ENCODE results near the gene GLP1R.

Gene GLP1R

DNA sequence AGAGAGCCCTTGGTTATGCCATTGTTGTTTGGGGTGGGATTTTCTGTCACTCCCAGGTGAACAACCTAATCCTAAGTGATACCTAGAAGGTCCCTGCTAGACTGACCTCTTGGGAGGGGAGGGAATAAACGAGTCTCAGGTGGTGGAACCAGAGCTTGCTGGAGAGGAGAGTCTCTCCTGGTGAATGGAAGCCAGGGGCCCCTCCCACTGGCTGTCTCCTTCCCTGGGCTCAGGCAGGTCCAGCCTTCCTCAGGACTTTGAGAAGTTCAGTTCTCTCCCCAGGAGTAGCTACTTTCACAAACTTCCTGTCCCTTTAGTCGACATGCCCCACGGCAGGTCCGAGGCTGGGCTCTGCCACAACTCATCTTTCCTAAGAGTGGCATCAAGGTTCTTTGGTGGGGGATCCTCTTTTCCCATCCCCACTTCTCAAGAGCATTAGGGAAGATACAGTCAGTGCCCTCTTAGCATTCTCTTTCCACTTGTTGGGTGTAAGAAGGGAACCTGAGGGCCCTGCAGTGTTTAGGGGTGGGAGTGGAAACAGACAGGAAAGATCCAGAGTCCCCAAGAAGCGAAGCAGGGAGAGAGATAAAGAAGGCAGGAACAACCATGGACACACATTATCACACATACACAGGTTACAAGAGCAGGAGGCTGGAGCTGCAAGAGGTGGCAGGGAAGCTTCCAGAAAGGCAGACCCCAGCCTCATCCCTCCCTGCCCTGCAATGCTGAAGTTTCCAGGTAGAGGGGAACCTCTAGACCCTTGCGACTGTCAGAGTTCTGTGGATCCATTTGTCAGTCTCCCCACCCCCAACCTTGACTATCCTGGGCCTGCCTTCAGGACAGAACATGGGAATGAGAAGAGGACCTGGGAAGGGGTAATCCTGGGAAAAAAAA is 900 bp upstream of the GLP1R start:
- DNase-seq: no peak

GRCh38 chr6:39049575-39050283 is 1.1 kb downstream of the GLP1R start:
- DNase-seq: peak in 1 of 2 experiments; percentile 21

DNA sequence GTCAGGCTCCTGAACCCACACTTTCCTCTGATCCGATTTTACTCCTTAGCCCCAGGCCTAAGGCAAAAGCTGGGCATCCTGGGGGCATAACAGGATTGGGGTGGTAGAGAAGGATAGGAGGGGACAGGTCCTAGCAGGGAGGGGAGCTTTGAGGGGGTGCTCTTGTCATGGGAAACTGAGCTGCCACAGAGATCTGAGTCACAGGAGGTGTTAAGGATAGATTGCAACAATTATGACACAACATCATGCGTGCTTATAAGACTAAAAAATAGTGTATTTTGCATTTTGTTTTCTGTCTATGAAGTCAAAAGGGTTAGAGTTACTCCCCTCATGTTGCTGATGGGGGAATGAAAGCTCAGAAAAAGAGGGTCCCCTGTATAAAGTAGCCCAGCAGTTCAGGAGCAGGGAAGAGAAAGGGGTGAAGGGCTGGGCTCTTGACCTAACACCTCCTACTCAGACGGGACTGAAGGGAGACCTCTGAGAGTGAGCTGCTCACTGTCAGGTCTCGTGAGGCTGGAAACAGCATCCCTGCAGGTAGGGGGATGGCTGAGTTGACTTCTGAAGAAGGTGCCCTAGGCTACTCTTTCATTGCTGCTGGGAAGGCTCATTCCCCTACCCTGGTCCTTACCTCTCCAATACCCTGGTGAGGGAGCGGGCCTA is 2.0 kb downstream of the GLP1R start:
- no peak for DNase-seq

DNA sequence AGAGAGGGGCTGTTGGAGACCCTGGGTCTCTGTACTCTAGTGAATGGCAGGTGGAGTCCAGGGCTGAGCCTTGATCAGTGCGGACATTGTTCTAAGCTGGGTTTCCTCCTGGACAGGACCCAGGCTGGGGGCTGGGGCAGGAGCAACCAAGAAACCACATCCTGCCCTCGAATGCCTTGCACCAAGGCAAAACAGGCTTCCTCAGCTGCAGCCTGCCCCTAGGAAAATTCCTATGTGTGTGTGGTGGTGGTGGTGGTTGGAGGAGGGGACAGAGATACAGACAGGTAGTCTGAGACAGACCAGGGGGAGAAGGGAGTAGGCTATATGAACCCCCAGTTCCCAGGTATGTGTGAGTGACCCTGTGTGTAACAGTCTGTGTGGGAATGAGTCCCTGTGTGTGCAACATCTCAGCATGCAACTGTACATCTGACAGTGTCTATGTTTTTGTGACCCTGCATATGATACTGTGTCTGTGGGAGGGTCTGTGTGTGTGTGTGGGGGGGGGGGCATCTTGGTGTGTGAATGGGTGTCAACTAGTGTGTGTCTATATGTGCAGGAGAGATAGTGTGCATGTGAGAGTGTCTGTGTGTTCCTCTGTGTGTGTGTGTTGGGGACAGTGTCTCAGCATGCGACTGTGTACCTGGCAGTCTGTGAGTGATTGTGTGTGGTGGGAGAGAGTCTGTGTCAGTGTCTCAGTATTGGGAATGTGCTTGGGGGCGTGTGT is 3.0 kb downstream of the GLP1R start:
- no peak for DNase-seq

DNA sequence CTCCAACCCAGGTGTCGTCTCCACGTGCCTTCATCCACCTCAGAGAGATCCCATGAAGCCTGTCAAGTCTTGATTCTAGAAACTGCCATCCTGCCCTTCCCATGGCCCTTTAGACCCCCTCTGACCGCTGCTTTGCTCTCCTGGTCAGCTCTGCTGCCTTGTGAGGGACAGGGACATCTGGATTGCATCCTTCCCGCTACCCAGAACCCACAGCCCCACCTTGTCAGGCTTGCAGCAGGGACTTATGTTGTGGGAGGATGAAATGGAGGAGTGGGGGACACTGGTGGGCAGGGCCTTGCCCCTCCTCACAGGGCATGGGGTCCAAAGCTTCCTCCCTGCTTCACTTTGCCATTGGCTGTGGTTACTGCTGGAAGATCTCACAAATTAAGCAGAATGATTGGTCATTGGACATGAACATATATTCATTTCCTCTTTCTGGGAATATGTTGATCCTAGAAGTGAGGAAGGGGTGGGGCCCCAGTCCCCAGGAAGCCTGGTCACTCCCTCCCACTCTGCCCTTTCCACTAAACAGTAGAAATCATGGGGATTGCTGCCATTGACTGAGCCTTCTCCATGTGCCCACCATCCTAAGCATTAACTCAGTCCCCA is 4.5 kb downstream of the GLP1R start:
- DNase-seq: no peak

DNA sequence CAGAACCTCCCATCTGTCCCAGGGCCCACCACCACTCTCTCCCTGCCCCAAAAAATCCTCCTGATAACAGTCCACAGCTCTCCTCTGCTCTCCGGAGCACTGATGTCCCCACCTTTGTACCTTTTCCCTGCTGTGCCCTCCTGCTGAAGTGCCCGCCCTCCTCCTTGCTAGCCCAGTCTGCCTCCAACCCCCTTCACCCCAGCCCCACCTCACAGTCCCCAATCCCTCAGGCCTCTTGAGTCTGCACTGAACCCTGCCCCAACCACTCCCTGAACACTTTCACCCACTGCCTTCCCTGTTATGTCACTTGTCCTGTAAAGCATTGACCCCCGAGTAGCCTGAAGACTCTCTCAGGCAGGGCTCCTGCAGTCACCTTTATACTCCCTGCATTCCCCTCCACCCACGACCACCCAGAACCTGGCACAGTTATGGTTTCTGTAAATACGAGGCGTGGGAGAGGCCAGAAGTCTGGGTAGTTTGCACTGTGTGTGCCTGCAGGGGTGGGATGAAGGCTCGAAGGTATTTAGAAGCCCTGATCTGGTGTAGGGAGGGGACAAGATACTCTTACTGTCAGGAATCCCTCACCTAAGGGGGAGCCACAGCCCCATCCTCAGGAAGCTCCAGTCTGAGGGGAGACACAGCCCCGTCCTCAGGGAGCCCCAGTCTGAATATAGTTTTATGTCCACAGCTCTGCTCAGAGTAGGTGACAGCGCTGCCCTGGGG is 5.4 kb downstream of the GLP1R start:
- no peak for DNase-seq

DNA sequence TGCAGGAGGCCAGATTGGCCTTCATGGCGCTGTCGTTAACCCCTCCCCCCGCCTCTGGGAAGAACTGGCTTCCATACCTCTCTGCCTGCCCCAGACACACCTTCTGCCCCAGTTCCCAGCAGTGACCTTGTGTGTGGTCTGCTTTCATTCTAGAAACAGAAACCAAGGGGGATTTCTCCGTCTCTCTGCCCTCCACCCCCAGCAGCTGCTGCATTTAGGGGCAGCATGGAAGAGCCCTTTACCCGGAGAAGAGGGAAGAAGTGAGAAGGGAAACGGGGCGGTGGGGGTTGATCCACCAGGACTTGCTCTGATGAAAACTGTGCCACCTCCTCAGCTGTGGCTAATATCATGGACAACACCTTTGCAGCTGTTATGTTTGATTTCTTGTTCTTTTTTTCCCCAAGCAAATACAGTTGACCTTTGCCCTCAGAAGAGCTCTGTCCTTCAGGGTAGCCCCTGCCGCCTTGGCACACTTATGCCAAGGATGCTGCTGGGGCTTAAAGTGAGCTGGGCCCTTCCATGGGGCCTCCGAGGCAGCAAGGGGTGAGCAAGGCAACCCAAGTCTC is 6.1 kb downstream of the GLP1R start:
- no peak for DNase-seq

- DNase-seq: no peak
Measured at GRCh38 chr6:39055661-39056060, 7.1 kb downstream of the GLP1R start.

DNA sequence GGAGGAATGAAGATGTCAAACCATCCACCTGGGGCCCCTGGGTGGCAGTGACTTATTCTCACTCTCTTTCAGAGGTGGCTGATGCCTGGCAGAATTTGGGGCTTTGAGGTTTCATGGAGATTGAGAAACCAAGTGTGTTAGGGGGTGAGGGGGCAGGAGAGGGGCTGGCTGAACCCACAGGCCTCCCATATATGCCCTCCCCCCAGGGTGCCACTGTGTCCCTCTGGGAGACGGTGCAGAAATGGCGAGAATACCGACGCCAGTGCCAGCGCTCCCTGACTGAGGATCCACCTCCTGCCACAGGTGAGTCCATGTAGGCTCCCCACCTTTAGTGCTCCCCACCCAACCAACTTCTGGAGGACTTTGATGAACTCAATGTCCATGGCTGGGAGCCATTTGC is 7.6 kb downstream of the GLP1R start:
- no peak for DNase-seq

DNA sequence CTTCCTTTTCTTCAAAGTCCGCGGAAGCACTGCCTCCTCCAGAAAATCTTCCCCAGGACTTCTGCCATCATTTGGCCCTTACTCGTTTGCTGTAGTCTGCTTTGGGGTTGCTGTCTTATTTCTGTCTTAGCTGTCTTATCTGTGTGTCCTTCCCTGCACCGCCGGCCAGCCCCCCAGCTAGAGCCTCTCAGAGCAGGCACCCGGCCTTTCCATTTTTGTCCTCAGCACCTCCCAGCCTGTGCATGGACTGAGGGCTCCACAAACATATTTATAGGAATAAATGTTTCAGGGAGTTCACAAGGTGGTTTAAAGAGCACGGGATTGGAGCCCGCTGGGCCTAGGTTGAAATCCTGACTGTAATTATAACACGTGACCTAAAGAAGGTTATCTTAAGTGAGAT is 8.1 kb downstream of the GLP1R start:
- DNase-seq: no peak

DNA sequence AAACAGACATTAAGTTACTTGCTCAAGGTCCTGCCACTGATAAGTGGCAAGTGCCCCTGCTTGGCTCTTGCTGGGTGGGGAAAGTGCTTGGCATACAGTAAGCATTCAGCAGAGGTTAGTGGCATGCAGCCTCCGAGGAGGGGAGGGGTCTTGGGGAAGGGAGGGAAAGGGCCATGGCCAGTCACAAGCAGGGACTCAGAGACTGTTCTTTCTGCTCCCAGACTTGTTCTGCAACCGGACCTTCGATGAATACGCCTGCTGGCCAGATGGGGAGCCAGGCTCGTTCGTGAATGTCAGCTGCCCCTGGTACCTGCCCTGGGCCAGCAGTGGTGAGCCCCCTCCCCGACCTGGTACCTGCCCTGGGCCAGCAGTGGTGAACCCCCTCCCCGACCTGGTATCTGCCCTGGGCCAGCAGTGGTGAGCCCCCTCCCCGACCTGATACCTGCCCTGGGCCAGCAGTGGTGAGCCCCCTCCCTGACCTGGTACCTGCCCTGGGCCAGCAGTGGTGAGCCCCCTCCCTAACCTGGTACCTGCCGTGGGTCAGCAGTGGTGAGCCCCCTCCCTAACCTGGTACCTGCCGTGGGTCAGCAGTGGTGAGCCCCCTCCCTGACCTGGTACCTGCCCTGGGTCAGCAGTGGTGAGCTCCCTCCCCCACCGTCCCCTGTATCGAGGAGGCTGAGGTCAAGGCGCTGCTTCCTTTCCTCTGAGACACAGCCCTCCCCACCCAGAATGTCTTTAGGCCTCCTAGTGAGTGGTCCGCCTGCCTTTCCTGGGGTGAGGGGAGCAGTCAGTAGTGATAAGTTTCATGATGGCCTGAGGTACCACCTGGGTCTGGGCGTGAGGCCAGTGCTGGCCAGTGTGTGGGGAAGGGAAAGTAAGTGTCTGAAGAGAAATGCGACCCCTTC is 8.9 kb downstream of the GLP1R start:
- no peak for DNase-seq

- DNase-seq: no peak
Measured at GRCh38 chr6:39058471-39059147, 10.0 kb downstream of the GLP1R start.

DNA sequence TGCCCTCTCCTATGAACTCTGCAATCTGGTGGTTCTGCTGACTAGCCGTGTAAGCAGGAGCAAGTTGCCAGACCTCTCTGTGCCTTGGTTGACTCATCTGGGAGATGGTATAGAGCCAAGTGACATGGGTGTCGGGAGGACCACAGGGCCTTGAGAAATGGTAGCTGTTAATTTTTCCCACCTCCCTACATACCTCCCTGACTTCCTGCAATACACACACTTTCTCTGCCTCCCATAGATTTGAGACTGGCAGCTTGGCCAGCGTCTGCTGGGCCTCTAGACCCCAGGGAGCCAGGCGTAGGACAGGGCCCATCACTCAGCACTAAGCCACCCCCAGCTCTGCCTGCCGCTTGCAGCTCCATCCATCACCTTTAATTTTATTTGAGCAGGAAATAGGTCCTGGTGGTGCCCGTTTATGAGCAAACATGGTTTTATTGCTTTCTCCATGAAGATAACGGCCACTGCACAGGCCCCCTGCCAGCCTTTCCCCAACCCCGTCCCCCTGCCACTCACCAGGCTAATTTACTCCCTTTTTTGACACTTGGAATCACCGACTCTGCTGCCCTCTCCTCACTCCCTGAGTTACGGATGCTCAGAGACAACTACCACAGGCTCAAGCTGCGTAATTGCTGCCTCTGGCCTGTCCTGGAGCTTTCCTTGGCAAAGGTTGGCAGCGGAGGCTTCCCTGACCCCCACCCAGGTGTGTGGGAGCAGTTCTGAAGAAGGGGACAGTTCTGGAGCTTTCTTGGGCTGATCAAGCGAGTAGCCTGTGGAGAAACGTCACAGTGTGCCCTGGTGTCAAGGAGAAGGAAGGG is 11.1 kb downstream of the GLP1R start:
- DNase-seq: no peak

DNA sequence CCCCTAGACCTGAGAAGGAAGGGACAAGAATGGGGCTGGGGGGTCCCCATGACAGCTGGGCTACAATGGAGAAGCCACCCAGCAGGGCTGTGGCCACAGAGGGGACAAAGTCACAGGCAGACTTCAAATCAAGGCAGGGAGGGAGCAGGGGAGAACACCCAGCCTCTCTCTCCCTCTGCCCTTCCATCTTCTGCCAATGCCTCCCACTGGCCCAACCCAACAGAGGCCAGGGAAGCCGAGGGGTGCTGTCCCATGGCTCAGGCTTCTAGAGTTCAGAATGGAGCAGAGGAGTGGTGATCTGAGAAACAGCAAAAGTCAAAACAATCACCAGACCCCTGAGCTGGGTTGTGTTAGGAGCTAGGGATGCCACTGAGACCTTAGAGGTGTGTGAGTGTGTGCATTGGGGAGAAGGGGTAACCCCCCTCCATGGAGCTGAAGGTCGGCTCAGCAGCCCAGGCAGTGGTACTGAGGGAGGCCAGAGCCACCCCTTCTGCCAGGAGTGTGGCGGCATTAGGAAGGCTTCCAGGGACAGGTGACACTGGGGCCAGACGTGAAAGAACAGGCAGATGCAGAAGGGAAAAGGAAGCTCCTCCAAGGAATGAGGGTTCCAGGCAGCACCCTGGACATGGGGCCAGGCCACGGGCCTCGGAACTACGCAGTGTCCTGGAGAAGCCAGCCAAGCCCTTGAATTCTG is 12.0 kb downstream of the GLP1R start:
- DNase-seq: no peak

DNA sequence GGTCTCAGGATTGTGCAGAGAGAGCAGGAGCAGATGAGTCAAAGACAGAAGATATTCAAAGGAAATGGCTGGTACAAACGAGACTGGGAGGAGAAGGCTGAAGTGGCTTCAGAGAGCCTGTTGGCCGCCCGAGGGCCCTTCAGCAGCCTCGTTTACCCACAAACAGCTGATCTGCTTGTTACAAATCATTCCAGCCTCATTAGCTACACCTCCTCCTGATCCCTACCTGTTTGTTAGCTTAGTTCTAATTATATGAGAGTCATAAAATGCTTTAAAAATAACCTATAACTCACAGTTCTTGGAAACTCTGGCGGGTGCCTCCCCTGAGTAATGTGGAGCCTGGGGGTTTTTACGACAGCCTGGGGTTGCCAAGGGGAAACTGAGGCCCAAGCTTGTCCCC is 12.6 kb downstream of the GLP1R start:
- DNase-seq: no peak

DNA sequence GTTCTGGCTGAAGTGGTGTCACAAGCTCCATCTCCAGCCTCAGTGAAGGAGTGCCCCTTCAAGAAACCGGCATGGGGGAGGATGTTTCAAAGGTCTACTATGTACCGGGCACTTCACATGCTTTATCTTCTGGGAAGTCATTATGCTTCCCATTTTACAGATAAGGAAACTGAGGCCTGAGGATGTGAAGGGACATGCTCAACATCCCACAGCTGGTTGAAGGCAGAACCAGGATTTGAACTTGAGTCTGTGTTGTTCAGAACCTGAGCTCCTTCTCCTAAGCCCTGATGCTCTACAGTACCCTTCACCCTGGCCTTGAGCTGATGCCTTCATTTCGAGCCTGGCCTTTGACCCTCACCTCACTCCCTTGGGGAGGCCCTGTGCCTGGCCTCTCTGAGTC is 13.0 kb downstream of the GLP1R start:
- no peak for DNase-seq

GRCh38 chr6:39062014-39062740 is 13.6 kb downstream of the GLP1R start:
- DNase-seq: peak; percentile 8 to 48

DNA sequence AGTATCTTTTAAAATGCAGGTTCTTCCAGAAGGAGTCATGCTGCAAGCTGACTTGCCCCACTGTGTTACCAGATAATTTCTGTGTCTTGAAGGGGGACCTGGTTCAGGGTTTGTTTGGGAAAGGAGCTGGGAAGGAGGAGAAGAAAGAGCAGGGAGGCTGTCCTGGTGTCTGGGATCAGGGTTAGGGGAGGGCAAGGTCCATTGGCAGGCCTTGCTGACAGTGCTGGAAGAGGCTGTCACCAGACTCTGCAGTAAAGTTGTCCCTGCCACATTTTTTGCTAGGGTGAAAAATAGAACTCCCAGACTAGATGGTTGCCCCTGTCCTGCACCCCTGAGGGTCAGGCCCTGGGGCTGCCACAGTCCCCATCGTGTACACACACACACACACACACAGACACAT is 14.9 kb downstream of the GLP1R start:
- no peak for DNase-seq

Measured in NCI-H524 (cell line).